ENCODE data around the gene PGM5.

The PGM5 gene

DNA sequence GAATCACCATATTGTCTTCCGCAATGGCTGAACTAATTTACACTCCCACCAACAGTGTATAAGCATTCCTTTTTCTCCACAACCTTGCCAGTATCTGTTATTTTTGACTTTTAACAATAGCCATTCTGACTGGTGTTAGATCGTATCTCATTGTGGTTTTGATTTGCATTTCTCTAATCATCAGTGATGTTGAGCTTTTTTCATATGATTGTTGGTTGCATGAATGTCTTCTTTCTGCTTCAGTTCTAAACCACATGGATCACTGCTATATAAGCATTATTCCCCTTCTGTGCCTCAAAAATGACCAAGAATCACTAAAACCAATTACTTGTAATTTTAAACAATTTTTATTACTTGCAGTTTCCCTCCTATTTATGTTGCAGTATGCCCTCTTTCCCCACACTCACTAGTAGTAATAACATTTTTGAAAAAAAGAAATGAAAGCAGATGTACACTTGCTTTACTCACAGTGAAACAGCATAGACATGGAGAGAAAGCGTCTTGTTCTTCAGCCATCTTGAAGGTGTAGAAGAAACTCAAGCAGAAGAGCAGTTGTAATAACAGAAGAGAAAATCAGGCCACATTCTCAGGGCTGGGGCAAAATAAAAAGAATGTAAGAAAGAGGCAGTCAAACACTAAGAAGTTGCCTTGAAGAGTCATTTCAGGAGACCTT is 188.8 kb downstream of the PGM5 start:
- DNase-seq = no peak

GRCh38 chr9:68546596-68547390 is 190.4 kb downstream of the PGM5 start:
- no peak for DNase-seq

DNA sequence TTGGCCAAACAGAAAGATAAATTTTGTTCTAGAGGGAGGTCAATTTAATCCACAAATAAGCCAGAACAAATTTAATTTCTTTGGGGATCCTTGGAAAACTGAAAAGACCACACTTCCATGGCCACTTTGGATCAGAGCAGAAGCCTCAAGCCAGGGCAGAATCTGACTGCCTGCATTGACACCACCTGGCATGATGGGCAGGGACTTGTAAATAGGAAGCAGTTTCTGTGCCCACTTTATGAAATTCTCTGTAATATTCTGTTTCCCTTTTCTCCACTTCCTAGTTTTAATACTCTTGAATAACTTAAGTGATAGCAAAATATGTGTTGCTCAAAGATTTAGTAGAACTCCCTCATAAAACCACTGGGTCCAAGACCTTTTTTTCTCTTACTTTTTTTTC is 191.0 kb downstream of the PGM5 start:
- no peak for DNase-seq

GRCh38 chr9:68548241-68548640 is 191.8 kb downstream of the PGM5 start:
- DNase-seq = no peak

DNA sequence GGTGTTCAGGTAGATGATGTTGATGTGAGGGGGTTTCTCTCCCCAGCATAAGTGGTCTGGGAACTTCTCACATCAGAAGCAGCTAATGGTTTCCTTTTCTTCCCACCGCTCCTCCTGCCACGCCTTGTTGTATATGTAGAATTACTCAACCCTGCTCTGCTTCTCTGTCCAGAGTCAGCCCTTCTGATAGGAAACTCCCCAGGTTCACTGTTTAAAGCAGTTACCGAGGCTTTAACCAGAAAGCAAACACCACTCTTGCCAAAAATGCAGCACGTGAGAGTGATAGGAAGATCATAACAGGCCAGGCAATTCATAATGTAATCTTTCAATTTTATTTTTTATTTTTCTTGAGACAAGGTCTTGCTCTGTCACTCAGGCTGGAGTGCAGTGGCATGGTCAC is 194.8 kb downstream of the PGM5 start:
- no peak for DNase-seq

- DNase-seq = no peak
Observed at GRCh38 chr9:68552700-68553476, 196.5 kb downstream of the PGM5 start.

DNA sequence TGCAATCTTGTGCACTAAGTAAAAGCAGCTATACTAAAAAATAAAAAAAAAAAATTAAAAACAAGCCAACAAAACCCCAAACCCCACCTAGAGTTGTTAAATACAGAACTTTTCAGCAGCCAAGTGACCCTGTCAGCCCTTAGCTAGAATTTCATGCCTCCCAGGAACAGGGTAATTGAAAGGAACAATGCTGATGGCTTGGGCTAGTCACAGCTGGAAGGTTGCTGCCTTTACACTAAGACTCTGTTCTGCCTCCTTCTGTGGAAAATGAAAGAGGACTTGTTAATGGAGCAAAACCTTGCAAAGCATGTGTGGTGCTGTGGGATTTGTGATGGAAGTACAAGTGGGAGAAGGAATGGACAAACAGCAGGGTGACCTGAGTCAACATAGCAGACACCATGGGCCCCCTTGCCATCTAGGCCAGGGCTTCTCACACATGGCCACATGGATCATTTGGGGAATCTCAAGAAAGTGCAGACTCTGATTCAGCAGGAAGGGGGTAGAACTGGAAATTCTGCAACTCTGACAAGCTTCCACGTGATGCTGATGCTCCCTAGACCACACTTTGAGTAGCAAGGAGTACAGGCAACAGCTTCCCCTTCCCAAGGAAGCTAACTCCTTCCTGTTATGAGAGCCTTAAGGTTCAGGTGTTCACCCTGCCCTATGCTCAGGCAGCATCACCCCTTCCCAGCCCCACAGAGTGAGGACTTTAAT is 199.2 kb downstream of the PGM5 start:
- DNase-seq = no peak

- no peak for DNase-seq
Observed at GRCh38 chr9:68558545-68558944, 202.1 kb downstream of the PGM5 start.

- peak; percentile 80 for DNase-seq
Observed at GRCh38 chr9:68560071-68560844, 203.8 kb downstream of the PGM5 start.

DNA sequence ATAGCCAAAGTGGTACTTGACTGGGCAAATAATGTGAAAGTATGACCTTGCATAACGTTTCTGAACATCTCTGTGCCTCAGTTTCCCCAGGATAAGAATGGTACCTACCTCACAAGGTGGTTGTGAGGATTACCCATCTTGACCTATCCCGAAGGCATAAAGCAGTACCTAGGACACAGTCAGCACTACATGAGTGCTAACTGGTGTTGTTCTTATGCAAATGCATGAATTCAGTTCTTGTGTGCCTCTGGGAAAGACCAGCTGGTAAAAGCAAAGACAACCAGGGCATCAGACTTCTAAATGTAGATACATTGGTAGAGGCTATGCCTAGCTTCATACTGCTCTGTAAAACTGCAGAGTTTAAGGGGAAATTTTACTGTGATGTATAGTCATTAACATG is 206.1 kb downstream of the PGM5 start:
- no peak for DNase-seq

- DNase-seq = no peak
Observed at GRCh38 chr9:68567565-68567964, 211.2 kb downstream of the PGM5 start.

DNA sequence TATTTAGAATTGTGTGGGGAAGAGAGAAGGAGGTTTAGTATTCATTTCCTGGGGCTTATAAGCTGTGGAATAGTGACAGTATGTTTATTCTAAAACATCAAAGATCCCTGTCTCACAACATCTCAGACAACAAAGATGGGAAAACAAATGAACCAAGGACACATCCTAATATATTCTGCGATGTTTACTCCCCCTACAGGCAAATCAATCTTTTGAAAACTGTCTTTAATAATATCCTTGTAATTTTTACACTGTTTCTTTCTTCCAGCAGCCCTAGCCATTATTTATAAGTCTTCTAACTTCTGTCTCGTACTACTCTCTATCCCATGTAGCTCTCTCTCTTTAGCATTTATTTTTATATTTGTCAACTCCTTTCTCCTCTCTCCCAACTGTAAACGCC is 217.7 kb downstream of the PGM5 start:
- no peak for DNase-seq

- DNase-seq = no peak
Observed at GRCh38 chr9:68575817-68576216, 219.4 kb downstream of the PGM5 start.

DNA sequence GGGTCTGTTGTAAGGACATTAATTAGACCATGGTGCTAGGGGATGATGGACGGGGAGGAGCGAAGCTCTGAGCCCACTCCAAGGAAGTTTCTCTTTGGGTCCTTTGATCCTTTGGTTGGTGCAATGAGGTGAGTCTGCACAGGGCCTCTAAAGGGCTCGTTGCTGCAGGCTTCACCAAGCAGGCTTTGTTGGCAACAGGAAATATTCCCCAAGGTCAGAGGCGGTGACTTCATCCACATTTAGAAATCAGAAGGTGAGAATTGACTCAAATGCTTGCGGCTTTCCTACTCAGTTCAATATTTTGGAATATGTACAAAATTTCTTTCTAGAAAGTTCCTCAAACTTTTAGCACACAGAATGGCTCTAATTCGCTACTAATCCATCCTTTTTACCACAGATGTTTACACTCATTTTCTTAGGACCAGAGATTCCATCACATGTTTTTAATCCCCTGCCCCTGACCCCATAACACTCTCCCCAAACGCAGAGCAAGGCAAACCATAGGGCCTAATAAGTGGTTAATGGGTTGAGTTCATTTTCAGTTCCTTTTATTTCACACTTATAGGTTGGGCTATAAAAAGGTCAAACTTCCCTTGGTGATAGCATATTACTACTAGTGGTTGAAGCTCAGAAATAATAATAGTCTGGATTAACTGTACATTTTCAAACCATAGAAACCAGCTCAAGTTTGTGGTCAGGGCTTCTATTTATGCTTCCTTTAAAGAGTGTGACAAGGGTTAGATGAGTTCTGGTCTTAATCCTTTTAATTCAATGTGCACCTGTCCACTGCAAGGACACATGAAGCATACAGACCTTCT is 221.6 kb downstream of the PGM5 start:
- no peak for DNase-seq
